Esophagus squamous epithelium (tissue), 4 donors: ENCODE measurements around the gene DTX4.

Experiments
- POLR2A ChIP-seq, 4 donors: fragments of 450-650 bp; IDR thresholded peaks; one replicate each; pipeline ENCODE4 v1.6.1; 2017; ENCODE audit warnings: antibody characterized with exemption in 4 of 4, mild to moderate bottlenecking in 4 of 4, moderate library complexity in 3 of 4
- TF ChIP-seq, protein P1 (sequence below), 6 experiments: fragments of 450-650 bp in 4 of 6; fragments of 200-600 bp in 2 of 6; sonication (generic) in 2 of 6; IDR thresholded peaks; one replicate each; pipeline ENCODE4 v1.5.1; 2016 to 2019; ENCODE audit warnings: antibody characterized with exemption in 6 of 6, mild to moderate bottlenecking in 4 of 6, moderate library complexity in 4 of 6

DNA sequence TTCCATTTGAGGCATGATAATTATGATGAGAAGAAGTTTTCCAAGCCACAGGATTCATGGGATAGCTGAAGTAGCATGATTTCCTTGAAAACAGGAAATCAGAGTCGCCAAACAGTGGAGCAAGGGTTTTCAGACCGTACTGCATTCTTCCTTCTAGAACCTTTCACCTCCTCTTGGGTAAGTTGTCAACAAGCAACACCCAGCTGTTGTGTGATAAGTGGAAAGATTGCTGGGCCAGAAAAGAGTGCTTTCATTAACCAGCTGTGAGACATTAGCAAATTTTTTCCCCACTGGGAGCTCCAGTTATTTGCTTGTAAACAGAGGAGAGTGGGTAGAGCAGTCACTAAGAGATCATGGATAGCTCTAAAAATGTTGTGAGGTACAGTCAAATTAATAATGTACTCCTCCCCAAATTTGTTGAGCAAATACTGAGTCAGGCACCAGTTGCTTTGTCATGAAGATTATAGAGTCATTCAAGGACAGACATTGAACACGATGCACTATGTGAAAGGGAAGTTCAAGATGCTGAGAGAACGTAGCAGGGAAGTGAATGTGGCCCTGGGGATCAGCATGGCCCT lies 52.5 kb downstream of the DTX4 start:
- TF ChIP-seq POLR2A (IDR thresholded peaks at IDR 0.05), result no peak
- TF ChIP-seq, protein P1, sequence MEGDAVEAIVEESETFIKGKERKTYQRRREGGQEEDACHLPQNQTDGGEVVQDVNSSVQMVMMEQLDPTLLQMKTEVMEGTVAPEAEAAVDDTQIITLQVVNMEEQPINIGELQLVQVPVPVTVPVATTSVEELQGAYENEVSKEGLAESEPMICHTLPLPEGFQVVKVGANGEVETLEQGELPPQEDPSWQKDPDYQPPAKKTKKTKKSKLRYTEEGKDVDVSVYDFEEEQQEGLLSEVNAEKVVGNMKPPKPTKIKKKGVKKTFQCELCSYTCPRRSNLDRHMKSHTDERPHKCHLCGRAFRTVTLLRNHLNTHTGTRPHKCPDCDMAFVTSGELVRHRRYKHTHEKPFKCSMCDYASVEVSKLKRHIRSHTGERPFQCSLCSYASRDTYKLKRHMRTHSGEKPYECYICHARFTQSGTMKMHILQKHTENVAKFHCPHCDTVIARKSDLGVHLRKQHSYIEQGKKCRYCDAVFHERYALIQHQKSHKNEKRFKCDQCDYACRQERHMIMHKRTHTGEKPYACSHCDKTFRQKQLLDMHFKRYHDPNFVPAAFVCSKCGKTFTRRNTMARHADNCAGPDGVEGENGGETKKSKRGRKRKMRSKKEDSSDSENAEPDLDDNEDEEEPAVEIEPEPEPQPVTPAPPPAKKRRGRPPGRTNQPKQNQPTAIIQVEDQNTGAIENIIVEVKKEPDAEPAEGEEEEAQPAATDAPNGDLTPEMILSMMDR (IDR thresholded peaks at IDR 0.05), result no peak
